Cerebellar cortex (tissue), 1 donor: ENCODE measurements around the gene ZMAT5.
"Not testable (repeated sequence)": the region's sequence is repeated elsewhere in the genome, so short reads cannot be mapped to it uniquely, and the experiment has no call there.

Experiments used
- DNase-seq: peaks from one replicate; pipeline ENCODE4 v3.0.0-alpha.2; 2015; ENCODE audit warnings: low spot score

ZMAT5 gene

DNA sequence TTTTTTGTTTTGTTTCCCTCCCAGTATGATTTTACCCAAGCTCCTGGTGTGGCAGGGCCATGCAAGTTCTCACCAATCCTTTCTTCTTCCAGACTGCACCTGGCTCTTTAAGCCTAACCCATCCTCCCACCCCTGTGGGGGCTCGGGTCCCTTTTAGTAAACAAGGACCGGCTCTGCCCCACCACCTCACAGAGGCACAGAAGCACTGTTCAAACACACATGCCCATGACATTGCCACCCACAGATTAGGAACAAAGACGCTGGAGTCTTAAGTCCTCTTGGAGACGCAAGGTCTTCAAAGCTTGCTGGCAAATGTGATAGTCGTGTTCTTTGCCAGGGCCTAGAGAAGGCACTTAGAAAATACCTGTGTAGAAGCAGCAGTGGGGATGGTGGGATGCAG is 19.2 kb upstream of the ZMAT5 start:
- DNase-seq = no peak

DNA sequence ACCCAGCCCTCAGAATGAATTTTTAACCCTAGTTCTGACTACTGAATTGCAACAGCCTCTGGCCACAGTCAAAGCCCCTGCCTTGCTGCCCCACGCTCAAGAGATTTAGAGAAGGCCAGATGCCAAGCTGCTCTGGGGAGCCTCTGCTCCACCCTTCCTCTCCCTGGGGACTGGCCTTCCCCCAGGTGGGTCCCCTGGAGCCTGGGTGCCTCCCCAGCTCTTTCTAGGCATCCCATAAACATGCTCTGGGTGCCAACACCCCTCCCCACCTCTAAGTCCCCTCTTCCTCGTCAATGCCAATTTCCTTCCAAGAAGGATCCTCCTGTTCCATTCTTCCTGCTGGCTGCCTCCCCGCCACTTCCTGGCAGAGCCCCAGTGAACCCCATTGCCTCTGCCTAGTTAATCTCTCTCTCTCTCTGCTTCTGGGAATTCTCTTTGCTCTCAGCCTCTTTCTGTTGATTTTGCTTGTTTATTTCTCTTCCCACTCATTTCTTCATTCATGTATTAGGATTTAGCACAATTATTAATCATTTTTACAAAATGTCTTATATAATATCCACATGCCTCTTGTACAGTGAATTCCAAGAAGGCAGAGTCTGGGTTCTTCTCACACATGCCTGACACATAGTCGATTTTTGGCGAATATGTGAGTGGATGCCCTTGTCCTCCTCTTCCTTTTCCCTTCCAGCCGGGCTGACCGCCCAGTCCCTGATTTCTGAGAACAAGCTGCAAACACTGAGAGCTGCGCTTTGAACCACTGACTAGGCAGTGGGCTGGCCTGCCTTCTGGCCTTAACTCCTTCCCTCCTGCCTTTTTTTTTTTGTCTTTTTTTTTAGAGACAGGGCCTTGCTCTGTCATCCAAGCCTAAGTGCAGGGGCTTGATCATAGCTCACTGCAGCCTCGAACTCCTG is 17.9 kb upstream of the ZMAT5 start:
- peak; percentile 63 for DNase-seq

DNA sequence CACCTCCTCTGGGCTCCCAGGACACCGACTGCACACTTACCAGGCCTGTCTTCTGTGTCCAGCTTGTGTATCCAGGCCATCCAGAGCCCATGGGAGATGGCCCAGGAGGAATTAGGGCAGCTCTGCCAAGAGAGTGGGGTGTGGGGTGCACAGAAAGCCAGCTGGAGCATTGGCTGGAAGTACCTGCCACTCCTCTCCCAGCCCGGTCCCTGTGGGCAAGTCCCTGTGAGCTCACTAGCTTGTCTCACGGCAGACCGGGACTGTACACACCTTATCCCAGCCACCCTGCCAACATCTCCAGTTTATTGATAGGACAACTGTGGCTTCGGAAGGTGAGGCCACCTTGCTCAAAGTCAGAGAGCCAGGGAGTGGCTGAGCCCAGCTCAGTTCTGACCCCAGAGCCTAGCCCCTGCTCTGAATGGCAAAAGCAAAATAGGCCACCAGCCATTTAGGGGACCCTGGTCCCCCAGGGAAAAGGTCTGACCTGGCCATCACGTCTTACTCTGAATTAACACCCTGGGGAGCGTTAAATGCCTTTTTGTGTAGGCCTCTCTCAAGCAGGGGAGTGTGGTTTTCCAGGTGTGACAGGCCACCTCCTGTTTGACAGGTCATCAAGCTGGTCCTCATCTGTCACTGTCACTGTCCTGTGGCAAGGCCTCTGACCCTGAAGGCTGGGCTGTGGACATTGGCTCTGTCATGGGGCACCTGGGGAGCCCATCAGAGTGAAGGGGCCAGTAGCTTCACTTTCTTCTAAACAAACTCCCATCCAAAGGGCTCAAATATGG is 15.4 kb upstream of the ZMAT5 start:
- peak; percentile 63 for DNase-seq

DNA sequence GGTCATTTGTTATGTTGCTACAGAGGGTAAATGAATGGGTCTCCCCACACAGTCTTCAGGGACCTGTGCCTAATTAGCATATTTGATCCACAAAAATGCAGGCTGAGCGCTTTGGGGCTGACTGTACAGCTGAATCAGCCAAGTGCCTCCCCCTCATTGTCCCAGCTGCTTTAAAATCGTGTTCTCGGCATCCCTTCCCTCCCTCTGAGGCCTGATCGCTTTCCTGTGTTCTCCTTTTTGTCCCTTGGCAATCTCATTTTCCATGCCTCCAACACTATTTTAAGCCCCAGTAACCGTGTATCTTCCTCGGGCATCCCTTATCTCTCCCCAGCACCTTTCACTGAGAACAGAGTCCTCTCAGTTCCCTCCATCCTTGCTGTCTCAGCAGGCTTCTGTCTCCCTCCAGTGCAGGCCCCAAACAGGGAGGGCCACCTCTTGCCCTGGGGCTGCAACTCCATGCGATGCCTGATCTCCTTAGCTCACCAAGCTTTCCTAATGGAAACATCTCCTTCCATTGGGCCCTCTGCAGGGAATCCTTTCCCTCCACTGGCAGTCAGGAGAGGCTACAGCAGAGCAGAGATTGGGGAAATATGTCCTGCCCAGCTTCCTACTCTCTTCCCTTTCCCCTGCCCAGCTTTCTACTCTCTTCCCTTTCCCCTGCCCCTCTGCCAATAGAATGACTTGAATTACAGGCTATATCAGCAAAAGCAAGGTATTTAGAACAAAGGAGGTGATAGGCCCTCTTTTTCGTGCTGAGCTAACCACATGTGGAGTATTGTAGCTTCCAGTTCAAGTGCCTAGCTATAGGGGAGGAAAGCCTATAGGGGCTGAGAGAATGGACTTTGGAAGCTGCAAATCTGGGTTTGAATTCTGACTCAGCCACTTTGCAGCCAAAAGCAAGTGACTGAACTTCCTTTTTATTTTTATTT is 14.2 kb upstream of the ZMAT5 start:
- DNase-seq = peak; percentile 25

DNA sequence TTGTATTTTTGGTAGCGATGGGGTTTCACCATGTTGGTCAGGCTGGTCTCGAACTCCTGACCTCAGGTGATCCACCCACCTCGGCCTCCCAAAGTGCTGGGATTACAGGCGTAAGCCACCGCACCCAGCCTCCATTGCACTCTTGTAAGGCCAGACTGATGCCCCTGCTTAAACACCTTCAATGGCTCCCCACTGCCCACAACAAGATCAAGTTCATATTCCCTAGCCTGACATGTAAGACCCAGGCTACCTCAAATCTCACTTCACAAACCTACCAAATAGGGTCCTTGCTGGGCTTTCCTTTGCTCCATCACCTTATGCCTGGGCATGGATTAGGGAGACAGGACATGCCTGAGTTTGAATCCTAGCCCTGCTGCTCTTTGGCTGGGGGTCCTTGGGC is 13.4 kb upstream of the ZMAT5 start:
- DNase-seq = no peak

DNA sequence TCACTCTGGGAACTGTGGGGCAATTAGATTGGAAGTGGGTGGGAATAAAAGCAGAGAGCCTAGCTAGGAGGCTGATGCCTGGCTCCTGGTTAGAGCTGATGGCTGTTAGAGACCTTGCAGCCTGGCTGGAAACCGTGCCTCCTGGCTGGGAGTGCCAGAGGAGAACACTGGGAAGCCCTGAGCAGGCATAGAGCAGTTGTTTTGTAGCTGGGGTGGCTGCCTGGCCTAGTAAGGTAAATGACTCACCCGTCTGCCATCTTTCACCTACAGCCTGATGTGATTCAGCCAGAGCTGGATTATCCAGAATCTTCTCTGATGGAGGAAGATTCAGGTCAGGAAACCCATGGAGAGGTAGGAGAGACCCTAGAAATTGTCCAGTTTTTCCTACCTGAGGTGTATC is 6.4 kb upstream of the ZMAT5 start:
- DNase-seq = no peak

DNA sequence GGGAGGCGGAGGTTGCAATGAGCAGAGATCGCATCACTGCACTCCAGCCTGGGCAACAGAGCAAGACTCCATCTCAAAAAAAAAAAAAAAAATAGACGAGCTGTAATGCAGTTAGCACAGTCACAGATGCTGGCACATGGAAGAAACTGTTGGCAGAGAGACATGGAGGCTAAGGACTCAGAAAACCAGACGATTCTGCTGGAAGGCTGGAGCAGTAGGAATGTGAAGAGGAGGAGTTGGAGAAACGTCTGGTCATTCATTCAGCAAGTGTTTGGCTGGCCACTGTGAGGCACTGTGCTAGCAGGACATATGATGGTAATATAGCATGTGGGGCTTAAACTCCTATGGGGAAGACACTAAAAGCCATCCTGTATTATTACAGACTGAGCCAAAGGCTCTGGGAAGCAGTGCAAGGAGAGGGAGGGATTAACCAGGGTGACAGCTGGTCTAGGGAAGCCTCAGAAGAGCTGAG is 5.4 kb upstream of the ZMAT5 start:
- peak; percentile 62 for DNase-seq

DNA sequence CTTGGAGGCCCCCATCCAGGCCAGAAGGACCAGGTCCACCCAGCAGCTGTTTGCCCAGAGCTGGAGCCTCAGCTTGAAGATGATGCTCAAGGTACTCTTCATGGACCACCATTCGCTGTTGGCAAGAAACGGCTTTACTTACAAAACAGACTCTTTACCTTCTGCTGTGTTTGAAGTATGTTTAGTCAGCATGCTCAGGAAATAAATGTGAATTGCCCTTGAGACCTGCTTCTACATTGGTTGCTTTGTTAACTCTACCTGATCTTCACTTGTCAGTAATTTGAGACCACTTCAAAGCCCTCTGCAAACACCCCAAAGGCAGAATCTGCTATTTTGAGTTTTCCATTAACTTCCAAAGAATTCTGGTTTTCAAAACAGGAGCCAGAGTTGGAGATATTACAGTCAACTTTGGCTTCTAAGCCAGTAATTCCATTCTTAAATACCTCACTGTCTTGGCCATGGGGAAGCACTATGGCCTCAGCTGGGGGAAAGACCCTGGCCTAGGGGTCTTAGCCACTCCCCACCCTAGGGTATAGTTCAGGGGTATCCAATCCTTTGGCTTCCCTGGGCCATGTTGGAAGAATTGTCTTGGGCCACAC is 3.0 kb upstream of the ZMAT5 start:
- DNase-seq = no peak

DNA sequence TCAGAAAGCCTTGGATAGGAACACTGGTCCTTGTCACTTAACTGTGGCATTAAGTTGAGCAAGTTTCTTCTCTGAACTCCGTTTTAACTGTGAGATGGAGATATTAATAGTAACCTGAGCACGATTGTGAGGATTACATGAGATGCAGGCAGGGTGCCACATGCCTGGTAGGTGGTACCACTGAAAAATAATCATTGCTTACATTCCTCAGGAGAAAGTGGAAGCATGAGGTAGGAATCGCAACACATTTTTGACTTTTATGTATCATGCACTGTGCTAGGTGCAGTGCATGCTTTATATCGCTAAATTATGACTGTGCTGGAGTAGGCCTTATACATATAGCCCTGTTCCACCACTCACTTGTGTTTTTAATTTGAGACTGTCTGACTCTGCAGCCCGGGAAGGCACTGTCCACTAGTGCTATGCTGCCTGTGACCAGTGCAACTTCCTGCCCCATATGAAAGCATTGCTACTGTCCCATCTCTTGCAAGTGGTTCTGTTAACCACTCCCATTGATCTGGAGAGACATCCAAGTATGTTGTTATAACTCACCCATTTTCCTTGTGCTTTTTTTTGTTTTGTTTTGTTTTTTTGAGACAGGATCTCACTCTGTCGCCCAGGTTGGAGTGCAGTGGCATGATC is 1.4 kb upstream of the ZMAT5 start:
- no peak for DNase-seq

DNA sequence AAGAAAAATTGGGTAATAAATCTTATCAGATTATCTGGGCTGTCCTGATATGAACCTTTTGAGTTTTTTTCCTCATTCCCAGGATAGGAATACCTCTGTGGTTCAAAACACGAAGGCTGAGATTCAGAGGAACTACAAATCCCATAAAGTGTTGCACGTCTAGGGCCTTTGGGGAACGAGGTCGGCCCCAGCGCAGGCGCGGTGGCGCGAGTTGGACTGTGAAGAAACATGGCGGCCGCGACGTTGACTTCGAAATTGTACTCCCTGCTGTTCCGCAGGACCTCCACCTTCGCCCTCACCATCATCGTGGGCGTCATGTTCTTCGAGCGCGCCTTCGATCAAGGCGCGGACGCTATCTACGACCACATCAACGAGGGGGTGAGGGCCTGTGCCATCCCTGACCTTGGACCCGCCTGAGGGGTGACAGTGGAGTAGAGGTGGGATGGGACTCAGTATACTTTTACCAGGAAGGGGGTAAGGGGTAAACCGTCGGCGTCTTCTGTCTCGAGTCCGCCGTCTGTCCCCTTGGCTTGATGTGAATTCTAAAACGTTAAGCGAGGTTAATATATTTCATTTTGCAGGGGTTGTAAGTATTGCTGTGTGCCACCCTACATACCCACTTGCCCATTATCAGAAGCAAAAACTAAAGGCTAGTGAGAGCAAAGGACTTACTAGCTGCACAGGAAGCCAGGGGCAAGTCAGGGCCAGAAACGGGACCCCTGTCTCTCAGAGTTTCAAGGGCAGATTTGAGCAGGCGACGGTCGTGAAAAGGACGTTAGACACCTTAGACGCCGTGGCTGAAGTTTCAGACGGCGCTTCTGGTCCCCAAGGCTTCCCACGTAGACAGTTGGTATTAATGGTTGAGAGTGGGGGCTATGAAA is 604 bp upstream of the ZMAT5 start, which contains the start of gene UQCR10:
Gene UQCR10 (plus strand): TSS at position 199 of the 881 bp plus-strand sequence. CDS start 30 bp downstream, at position 229.
- peak; percentile 94 for DNase-seq

DNA sequence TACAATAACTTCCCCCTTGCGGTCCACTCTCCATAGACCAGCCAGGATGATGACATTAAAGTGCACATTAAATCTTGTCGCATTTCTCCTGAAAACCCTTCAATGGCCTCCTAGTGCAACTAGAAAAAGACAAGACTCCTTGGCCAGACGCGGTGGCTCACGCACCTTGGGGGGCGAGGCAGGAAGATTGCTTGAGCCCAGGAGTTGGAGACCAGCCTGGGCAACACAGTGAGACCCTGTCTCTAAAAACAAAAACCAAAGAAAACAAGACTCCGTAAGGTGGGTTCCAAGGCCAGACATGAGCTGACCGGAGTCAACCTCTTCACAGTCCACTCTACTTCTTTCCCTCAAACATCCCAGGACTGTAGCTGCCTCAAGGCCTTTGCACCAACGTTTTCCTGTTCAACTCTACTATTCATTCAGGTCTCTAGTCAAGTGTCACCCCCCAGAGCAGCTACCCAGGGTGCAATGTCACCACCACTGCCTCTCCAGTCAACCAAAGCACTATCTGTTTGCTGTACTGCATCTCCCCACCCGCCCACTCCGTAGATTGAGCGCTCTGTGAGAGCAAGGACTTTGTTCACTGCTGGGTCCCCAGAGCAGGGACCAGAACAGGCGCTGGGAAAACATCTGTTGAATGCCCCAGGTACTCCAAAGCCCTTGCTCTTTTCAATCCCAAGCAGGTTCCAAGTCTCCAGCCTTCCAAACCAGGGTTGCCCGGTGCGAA is 739 bp downstream of the ZMAT5 start:
- DNase-seq = no peak

DNA sequence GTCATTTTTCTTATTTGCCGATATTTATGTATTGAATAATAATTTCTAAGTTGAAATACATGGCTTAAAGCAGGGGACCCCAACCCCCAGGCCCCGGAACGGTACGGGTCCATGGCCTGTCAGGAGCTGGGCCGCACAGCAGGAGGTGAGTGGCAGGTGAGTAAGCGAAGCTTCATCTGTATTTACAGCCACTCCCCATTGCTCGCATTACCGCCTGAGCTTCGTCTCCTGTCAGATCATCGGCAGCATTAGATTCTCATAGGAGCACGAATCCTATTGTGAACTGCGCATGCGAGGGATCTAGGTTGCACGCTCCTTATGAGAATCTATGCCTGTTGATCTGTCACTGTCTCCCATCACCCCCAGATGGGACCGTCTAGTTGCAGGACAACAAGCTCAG is 4.5 kb downstream of the ZMAT5 start:
- DNase-seq = no peak

DNA sequence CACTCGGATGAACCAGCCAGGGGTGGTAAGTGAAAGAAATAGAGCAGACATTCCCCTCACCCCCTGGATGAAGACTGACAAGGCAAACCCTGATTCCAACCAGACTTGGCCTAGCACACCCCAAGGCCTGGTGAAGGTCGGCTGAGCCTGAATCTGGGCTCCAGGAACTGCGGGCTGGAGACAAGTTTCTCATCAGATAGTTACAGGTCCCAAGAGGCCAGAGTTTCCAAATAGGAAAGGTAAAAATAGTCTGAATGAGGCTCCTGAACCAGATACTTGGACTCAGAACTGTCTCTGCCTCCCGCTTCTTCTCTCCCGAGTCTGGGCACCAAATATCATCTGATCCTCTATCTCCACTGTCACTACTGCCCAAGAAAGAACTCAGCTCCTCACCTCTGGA is 7.8 kb downstream of the ZMAT5 start:
- no peak for DNase-seq

DNA sequence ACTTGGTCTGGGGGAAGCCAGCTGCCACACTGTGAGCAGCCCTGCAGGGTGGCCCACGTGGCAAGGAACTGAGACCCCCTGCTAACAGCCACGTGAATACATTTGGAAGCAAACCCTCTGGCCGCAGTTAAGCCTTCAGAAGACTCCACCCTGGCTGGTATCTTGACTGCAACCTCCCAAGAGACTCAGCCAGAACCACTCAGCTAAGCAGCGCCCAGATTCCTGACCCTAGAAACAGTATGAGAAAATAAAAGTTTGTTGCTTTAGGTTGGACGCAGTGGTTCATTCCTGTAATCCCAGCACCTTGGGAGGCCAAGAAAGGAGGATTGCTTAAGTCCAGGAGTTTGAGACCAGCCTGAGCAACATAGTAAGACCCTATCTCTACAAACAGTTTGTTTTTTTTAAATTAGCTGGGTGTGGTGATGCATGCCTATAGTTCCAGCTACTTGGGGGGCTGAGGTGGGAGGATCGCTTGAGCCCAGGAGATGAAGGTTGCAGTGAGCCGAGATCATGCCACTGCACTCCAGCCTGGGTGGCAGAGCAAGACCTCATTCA is 8.7 kb downstream of the ZMAT5 start:
- DNase-seq = no peak

DNA sequence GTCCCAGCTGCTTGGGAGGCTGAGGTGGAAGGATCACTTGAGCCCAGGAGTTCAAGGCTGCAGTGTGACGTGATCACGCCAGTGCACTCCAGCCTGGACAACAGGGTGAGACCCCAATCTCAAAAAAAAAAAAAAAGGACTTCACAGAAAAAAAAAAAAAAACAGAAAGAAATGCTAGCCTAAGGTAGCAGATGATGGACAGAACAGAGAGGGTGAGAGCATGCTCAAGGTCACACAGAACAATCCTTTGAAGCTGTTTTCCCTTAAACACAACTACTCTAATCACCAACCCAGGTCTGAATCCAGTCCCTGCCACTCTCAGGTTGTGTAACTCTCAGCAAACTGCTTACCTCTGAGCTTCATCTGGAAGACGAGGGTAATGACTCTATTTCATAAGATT is 9.7 kb downstream of the ZMAT5 start:
- no peak for DNase-seq

DNA sequence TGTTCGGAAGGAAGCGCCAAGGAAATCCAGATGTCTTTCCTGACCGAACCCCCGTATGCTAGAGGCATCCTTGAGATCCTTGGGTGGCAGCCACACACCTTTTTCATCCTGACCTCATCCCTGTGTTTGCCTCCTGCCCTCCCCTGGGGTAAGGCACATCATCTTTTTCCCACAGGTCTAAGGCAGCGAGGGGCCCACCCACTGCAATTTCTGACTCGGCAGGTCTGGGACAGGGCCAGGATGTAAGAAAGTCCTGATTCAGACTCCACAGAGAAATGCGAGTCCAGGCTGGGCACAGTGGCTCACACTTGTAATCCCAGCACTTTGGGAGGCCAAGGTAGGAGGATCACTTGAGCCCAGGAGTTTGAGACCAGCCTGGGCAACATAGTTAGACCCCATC is 10.5 kb downstream of the ZMAT5 start:
- no peak for DNase-seq

DNA sequence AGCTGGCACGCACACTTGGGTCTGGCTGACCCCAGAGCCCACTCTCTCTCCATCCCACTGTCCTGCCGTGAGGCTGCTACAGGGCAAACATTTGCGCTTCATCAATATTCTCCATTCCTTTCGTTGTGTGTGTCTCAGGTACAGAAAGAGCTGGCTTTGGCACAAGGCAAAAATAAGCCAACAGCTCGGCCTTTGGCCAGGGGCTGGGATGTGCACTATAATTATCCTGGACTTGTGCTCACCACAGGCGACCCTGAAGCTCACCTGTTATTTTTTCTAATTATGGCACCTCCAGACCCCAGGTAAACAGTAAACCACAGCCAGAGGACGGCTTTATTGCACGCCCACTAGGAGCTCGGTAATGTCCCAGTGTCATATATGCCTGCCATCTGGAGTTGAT is 10.9 kb downstream of the ZMAT5 start:
- DNase-seq = peak; percentile 62

DNA sequence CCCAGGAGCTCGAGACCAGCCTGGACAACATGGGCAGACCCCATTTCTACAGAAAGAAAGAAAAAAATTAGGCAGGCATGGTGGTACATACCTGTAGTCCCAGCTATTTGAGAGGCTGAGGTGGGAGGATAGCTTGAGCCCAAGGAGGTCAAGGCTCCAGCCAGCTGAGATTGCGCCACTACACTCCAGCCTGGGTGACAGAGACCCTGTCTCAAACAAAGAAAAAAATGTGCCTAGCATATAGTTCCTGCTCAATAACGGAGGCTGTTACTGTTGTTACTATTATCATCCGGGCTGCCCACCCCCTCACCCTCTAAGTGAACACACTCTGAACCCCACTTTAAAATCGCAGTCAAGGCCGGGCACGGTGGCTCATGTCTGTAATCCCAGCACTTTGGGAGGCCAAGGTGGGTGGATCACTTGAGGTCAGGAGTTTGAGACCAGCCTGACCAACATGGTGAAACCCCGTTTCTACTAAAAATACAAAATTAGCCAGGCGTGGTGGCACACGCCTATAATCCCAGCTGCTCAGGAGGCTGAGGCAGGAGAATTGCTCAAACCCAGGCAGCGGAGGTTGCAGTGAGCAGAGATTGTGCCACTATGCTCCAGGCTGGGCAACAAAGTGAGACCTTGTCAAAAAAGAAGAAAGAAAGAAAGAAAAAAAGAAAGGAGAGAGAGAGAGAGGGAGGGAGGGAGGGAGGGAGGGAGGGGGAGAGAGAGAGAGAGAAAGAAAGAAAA is 12.0 kb downstream of the ZMAT5 start:
- DNase-seq = not testable (repeated sequence)
